KMS-11 (cell line): ENCODE results near the gene POU3F1.

Experiments used
- H2AFZ ChIP-seq: fragments of 200-600 bp; sonication (generic); 2 replicates; pipeline ENCODE4 v1.6.1; 2016; ENCODE audit warnings: antibody characterized with exemption, mixed run types, low read depth
- H3K27ac ChIP-seq: fragments of 200-600 bp; sonication (generic); 2 replicates; pipeline ENCODE4 v1.6.1; 2016; ENCODE audit warnings: mild to moderate bottlenecking, mixed run types
- H3K27me3 ChIP-seq: fragments of 200-600 bp; sonication (generic); 2 replicates; pipeline ENCODE4 v1.6.1; 2017; ENCODE audit warnings: mild to moderate bottlenecking, low read depth, mixed run types, moderate library complexity; ENCODE audit not compliant: insufficient read depth
- H3K36me3 ChIP-seq: fragments of 200-600 bp; sonication (generic); 2 replicates; pipeline ENCODE4 v1.6.1; 2017; ENCODE audit warnings: mild to moderate bottlenecking, mixed run types; ENCODE audit not compliant: insufficient read depth
- H3K4me1 ChIP-seq: fragments of 200-600 bp; sonication (generic); 2 replicates; pipeline ENCODE4 v1.6.1; 2016; ENCODE audit warnings: mild to moderate bottlenecking, low read depth, mixed run types; ENCODE audit not compliant: poor library complexity, severe bottlenecking
- H3K4me2 ChIP-seq: fragments of 200-600 bp; sonication (generic); 2 replicates; pipeline ENCODE4 v1.7.0; 2016; ENCODE audit warnings: mild to moderate bottlenecking, mixed run types
- H3K4me3 ChIP-seq: fragments of 200-600 bp; sonication (generic); IDR thresholded peaks from 2 replicates; pipeline ENCODE4 v1.6.1; 2017; ENCODE audit warnings: low read depth, low read length, mixed read lengths; ENCODE audit not compliant: insufficient read depth
- H3K79me2 ChIP-seq: fragments of 200-600 bp; sonication (generic); 2 replicates; pipeline ENCODE4 v1.6.1; 2016; ENCODE audit warnings: low read depth, mixed run types; ENCODE audit not compliant: insufficient read depth
- H3K9ac ChIP-seq: fragments of 200-600 bp; sonication (generic); 2 replicates; pipeline ENCODE4 v1.6.1; 2016; ENCODE audit warnings: mild to moderate bottlenecking, mixed run types
- H4K20me1 ChIP-seq: fragments of 200-600 bp; sonication (generic); 2 replicates; pipeline ENCODE4 v1.6.1; 2016; ENCODE audit warnings: mild to moderate bottlenecking, mixed run types; ENCODE audit not compliant: insufficient read depth
- CTCF ChIP-seq: fragments of 200-600 bp; sonication (generic); conservative IDR thresholded peaks from 2 replicates; pipeline ENCODE4 v1.6.1; 2017; ENCODE audit warnings: low read depth, mild to moderate bottlenecking, antibody characterized with exemption, low read length, moderate library complexity, mixed read lengths

POU3F1 gene

GRCh38 chr1:37994886-37995566 is 51.6 kb downstream of the POU3F1 start:
- Histone ChIP-seq H2AFZ (no peak overlapping the region), H3K4me2 (no peak overlapping the region), H3K36me3 (no peaks in the 10 kb centered on the region), H3K4me1 (peaks cover 7% of the 10 kb centered on the region), H3K27me3 (no peaks in the 10 kb centered on the region), H3K4me3 (no peak overlapping the region), H3K27ac (no peak overlapping the region), H4K20me1 (no peaks in the 10 kb centered on the region), H3K79me2 (no peaks in the 10 kb centered on the region), H3K9ac (no peak overlapping the region)
- TF ChIP-seq CTCF: no peak
